GM12878 (cell line): ENCODE measurements around the gene ERICH2.

Experiments used
- EGR1 ChIP-seq, 2 experiments: IDR thresholded peaks; 1 replicate in 1 of 2; 2 replicates in 1 of 2; pipeline ENCODE4 v1.6.1; 2011 to 2012; ENCODE audit warnings: low read depth in 2 of 2, low read length in 2 of 2, borderline replicate concordance in 1 of 2, mild to moderate bottlenecking in 1 of 2, moderate library complexity in 1 of 2
- ELK1 ChIP-seq: IDR thresholded peaks from 2 replicates; pipeline ENCODE4 v1.6.1; 2012; ENCODE audit warnings: low read depth, low read length, improper control_type of control experiment
- RAD21 ChIP-seq: IDR thresholded peaks from 2 replicates; pipeline ENCODE4 v1.6.1; 2011; ENCODE audit warnings: mild to moderate bottlenecking, low read depth, low read length, moderate library complexity; ENCODE audit not compliant: insufficient read depth
- TF ChIP-seq, protein P1 (sequence below): fragments of 450-650 bp; IDR thresholded peaks from 2 replicates; pipeline ENCODE4 v1.6.1; 2018; ENCODE audit warnings: borderline replicate concordance, mild to moderate bottlenecking; ENCODE audit not compliant: partially characterized antibody

DNA sequence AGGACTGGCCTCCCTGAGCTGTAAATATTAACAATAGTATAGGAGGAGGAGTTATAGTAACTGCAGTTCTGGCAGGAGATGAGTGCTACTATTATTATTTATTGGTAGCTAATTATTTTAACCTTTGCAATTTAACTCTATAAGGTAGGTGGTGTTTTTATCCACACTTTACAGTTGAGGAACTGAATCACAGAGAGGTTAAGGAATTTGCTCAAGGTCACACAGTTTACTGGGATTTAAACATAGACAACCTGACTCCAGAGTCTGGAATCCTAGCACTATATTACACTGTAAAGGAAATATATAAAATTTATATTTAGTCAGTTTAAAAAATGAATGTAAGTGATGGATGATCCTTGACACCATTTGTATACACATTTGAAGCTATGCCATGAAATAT, 2.1 kb downstream of the ERICH2 start:
- TF ChIP-seq EGR1 (IDR thresholded peaks at IDR 0.05; ENCODE audit: borderline replicate concordance in 1 of 2, low read depth in 2 of 2, low read length in 2 of 2) (no peak), RAD21 (no peak), ELK1 (no peak)
- TF ChIP-seq, protein P1, sequence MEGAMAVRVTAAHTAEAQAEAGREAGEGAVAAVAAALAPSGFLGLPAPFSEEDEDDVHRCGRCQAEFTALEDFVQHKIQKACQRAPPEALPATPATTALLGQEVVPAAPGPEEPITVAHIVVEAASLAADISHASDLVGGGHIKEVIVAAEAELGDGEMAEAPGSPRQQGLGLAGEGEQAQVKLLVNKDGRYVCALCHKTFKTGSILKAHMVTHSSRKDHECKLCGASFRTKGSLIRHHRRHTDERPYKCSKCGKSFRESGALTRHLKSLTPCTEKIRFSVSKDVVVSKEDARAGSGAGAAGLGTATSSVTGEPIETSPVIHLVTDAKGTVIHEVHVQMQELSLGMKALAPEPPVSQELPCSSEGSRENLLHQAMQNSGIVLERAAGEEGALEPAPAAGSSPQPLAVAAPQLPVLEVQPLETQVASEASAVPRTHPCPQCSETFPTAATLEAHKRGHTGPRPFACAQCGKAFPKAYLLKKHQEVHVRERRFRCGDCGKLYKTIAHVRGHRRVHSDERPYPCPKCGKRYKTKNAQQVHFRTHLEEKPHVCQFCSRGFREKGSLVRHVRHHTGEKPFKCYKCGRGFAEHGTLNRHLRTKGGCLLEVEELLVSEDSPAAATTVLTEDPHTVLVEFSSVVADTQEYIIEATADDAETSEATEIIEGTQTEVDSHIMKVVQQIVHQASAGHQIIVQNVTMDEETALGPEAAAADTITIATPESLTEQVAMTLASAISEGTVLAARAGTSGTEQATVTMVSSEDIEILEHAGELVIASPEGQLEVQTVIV: no peak
